GM18520 (cell line): ENCODE results near the gene PPP1R2.
A peak's percentile ranks its signal among the peaks of the same experiment; 100 is the strongest.
"Not testable (repeated sequence)": the region's sequence is repeated elsewhere in the genome, so short reads cannot be mapped to it uniquely, and the experiment has no call there.

Experiments used
- ATAC-seq: cut with Tn5 transposase; IDR thresholded peaks from one replicate; pipeline ENCODE4 v1.9.1; 2021; ENCODE audit not compliant: unreplicated experiment

The PPP1R2 gene

GRCh38 chr3:195540027-195540426 is 3.1 kb downstream of the PPP1R2 start:
- no peak for ATAC-seq

DNA sequence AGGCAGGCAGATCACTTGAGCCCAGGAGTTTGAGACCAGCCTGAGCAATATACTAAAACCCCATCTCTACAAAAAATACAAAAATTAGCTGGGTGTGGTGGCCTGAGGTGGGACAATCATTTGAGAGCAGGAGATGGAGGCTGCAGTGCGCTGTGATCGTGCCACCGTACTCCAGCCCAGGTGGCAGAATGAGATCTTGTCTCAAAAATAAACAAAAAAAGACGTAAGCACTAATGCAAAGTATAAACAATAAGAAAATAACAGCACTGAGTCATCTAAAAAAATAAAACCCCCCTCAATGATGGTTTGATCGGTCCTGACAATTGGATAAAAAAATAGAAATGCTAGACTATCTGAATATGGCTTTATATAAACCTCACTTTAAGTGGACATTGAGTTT is 3.6 kb downstream of the PPP1R2 start:
- no peak for ATAC-seq

DNA sequence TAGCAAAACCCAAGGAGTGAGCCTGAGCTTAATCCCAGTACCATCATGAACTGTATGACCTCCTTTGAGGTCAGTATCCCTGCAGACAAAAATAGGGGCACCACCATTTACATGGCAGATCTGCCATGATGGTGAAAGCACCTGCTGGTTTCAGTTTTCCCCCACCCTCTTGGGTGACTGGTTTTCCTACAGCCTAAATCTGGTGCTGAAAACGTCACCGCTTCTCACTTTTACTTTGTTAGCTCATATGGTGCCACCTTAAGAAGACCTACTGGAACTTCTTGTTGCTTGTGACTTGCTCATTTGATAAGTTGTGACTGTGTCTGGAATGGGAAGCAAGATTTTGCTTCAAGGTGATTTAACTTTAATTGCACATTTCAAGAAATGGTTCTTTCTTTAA is 5.1 kb downstream of the PPP1R2 start:
- ATAC-seq, result peak; percentile 58

DNA sequence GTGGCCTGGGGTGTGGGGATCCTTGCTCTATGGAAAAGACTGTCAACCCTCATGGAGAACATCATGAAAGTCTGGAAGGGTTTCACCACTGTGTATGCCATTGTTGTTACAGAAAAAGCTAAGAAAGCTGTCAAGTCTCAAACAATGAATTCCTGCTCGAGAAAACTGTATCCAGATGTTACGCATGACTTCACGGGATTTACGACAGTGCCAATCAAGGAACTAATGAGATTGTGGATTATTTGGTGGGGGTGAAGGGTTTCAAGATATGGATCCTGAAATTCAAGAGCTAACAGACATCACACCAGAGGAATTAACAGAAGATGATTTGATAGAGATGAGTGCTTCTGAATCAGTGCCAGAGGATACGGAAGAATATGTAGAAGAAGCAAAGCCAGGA is 7.8 kb downstream of the PPP1R2 start:
- ATAC-seq, result no peak

GRCh38 chr3:195532834-195533233 is 10.3 kb downstream of the PPP1R2 start:
- ATAC-seq, result no peak

- ATAC-seq, result no peak
Observed at GRCh38 chr3:195532345-195532744, 10.8 kb downstream of the PPP1R2 start.

DNA sequence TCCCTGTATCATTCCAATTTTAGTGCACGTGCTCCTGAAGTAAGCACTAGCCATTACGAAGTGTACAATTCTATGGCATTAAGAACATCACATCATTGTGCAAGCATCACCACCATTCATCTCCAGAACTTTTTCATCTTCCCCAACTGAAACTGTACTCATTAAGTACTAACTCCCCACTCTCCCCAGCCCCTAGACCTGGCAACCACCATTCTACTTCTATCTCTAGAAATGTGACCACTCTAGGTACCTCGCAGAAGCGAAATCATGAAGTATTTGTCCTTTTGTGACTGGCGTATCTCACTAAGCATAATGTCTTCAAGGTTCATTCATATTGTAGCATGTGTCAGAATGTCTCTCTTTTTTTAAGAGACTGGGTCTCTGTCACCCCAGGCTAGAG is 11.4 kb downstream of the PPP1R2 start:
- no peak for ATAC-seq

DNA sequence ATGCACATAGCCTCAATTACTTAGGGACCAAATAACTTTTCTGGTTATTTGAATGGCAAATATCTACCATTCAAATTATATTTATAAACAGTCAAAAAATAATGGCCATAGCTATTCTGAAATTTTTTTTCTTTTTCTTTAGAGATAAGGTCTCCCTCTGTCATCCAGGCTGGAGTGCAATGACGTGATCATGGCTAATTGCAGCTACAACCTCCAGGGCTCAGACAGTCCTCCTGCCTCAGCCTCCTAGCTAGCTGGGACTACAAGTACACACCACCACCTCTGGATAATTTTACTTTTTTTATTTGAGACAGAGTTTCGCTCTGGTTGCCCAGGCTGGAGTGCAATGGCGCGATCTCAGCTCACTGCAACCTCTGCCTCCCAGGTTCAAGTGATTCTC is 16.6 kb downstream of the PPP1R2 start:
- no peak for ATAC-seq

GRCh38 chr3:195524171-195524896 is 18.8 kb downstream of the PPP1R2 start:
- no peak for ATAC-seq

DNA sequence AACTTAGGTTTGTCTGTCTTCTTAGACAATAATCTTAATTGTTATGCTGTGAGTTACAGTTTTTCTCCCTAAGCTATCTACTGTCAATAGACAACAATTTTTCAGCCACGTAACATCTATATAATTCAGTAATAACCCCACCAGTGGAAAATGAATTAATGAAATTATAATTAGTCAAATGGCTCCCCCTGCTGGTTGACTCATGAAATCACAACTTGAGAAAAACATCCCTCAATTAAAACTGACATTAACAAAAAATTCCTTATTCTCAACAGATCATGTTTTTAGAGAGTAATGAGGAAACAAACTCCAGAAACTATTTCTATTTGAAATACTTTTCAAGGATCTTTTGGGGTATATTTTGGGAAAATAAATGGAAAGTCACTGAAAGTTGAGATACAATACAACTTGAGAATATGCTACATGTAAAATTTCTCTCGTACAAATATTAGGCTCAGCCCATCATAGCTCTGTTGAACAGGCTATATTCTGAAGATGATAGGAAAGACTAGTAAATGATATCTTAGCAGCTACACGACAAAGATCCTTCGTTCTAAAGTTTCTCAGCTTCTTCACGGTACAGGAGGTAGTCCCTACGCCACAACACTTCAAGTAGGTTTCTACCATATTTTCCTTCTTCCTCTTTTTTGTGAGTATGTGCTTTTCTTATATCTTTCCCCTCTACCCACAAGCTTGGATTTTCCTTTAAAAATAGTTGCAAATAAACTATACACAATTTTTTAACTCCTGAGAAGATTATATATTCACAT is 20.7 kb downstream of the PPP1R2 start:
- no peak for ATAC-seq

- no peak for ATAC-seq
Observed at GRCh38 chr3:195517030-195517429, 26.1 kb downstream of the PPP1R2 start.

GRCh38 chr3:195514610-195515235 is 28.4 kb downstream of the PPP1R2 start:
- not testable (repeated sequence) for ATAC-seq

DNA sequence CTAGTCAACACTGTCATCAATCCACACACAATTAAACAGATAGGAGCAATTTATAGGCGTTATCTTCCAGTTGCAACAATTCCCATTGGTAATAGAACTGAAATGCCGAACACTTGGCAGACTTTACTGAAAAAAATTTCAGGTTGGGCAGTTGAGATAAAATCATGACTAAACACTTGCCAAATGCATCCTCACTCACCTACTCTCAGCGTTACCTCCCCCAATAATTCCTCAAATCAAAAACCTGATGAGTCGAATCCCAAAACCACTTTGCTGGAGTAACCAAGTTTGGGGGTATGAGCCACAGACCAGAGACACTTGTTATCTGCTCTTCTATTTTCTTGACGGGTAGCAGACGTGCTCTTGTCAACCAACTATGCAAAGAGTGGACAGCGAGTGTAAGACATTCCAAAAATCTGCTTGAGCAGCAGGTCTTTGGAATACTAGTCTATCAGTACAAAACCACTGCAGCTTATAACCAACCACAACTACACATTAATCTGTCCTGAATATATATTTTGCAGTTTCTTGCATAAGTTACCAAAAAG is 30.3 kb downstream of the PPP1R2 start:
- no peak for ATAC-seq

DNA sequence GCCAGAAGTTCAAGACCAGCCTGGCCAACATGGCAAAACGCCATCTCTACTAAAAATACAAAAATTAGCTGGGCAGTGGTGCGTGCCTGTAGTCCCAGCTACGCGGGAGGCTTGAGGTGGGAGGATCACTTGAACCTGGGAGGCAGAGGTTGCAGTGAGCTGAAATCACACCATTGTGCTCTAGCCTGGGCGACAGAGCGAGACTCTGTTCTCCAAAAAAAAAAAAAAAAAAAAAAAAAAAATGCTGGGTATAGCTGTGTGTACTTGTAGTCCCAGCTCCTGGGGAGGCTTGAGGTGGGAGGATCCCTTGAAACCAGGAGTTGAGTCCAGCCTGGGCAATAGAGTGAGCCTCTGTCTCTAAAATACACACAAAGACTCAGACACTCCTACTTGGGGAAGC is 32.0 kb downstream of the PPP1R2 start:
- ATAC-seq, result no peak

DNA sequence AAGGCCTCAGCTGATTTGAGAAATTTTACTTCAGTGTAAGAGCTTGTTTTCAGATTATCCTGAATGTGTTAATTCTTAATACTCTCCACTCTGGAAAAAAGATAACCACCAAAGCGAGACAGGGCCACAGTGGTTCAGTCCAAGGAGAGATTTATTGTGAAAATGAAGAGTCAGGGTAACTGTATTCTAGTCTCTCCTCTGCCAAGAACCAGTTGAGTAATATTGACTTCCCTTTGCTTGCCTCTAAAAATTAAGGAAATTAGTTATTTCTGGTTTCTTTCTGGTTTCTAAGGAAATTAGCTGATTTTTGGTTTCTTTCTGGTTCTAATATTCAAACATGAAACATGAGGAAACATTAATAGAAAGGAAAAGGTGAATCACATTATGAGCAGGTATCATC is 34.9 kb downstream of the PPP1R2 start:
- no peak for ATAC-seq

GRCh38 chr3:195475614-195476013 is 67.5 kb downstream of the PPP1R2 start:
- no peak for ATAC-seq

- ATAC-seq, result not testable (repeated sequence)
Observed at GRCh38 chr3:195475116-195475515, 68.0 kb downstream of the PPP1R2 start.

- ATAC-seq, result no peak
Observed at GRCh38 chr3:195468841-195469240, 74.3 kb downstream of the PPP1R2 start.

- ATAC-seq, result no peak
Observed at GRCh38 chr3:195468391-195468776, 74.7 kb downstream of the PPP1R2 start.

DNA sequence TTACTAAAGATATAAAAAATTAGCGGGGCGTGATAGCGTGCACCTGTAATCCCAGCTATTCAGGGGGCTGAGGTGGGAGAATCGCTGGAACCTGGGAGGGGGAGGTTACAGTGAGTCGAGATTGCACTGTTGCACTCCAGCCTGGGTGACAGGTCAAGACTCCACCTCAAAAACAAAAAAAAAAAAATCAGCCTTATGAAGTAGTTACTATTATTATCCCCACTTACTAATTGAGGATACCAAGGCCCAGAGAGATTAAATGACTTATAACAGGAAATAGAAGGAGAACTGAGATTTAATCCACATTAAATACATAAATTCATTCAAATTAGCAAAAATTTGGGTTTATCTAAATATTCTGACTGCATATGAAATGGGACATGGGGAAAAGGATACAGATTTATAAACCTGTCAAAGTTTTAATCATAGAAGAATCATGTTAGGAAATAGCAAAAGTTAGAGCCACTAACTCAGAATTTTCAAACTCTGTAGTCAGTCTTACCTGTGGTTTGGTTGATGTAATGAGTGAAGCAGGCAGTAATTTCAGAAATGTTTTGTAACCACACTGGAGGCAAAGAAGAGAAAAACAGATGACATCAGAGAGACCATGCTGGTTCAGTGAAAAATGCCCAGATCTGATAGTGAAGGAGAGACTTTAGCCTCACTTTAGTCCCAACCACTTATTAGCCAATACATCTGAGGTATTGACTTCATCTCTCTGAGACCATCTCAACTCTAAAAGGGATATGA is 75.3 kb downstream of the PPP1R2 start:
- no peak for ATAC-seq

- no peak for ATAC-seq
Observed at GRCh38 chr3:195466251-195466650, 76.9 kb downstream of the PPP1R2 start.
